ENCODE measurements around the gene CTXND1. TPM values are rescaled to one million over a fixed set of nuclear protein-coding genes. Genes with fewer than 3 reads are reported as not detected.
A peak's percentile ranks its signal among the peaks of the same experiment; 100 is the strongest.

Gene CTXND1
- total RNA-seq, 1 donor from 2014 or later: not detected

DNA sequence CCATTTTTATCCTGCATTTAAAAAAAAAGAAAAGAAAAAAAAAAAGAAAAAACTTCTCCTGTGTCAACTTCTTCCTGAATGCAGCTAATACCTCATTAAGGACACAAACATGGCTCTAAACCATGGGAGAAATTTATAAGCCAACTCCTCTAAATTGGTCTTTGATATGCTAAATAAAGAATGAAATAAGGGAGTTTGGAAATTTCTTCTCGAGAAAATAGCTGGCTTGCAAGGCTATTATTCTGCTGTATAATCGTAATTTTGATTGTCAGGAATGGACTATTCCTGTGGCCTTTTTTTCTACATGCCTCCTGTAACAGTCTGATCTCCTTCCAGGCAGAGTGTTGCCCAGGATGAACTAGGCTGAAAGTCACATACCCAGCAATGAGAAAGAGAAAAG lies 20.6 kb downstream of the CTXND1 start:
- DNase-seq (ENCODE audit: low read depth) (no peak), FAIRE-seq (no peak)
- Histone ChIP-seq H3K4me3 (ENCODE audit: low read depth, low read length) (no peak overlapping the region), H3K36me3 (ENCODE audit: control insufficient read depth, insufficient read depth, low read length) (no peaks in the 10 kb centered on the region), H3K27me3 (ENCODE audit: control insufficient read depth, insufficient read depth, low read length) (peaks cover 2% of the 10 kb centered on the region)
- TF ChIP-seq, protein P1, sequence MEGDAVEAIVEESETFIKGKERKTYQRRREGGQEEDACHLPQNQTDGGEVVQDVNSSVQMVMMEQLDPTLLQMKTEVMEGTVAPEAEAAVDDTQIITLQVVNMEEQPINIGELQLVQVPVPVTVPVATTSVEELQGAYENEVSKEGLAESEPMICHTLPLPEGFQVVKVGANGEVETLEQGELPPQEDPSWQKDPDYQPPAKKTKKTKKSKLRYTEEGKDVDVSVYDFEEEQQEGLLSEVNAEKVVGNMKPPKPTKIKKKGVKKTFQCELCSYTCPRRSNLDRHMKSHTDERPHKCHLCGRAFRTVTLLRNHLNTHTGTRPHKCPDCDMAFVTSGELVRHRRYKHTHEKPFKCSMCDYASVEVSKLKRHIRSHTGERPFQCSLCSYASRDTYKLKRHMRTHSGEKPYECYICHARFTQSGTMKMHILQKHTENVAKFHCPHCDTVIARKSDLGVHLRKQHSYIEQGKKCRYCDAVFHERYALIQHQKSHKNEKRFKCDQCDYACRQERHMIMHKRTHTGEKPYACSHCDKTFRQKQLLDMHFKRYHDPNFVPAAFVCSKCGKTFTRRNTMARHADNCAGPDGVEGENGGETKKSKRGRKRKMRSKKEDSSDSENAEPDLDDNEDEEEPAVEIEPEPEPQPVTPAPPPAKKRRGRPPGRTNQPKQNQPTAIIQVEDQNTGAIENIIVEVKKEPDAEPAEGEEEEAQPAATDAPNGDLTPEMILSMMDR (IDR thresholded peaks at IDR 0.05; ENCODE audit: insufficient read depth, low read length, severe bottlenecking): no peak

DNA sequence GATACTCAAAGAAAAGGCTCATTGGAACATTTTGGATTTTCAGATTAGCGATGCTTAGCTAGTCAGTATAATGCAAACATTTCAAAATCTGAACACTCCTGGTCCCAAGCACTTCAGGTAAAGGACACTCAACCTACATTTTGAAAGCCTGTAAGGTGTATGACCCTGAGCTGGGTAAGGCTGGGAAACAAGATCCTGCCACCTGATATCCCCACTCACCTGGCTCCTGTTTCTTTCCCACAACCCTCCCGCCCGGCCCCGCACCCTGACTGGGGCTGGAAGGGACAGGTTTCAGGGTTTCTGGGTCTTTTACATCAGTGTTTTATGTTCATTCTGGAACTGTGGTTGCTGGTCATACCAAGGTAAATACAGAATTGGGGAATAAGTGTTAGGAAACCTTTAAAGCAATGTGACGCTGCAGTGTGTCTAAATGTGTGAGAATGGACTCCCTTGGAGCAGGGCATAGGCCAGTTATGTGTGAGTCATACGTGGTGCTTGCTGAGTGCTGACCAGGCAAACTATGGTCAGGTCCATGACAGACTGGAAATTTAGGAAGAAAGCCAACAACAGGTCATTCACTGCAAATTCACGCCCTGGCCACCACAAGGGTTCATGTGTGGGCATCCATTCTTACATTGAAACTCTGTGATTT lies 22.9 kb downstream of the CTXND1 start:
- Histone ChIP-seq H3K4me3 (ENCODE audit: low read depth, low read length) (no peak overlapping the region), H3K36me3 (ENCODE audit: control insufficient read depth, insufficient read depth, low read length) (no peaks in the 10 kb centered on the region), H3K27me3 (ENCODE audit: control insufficient read depth, insufficient read depth, low read length) (peaks cover 2% of the 10 kb centered on the region)
- no peak for FAIRE-seq
- DNase-seq (ENCODE audit: low read depth): peak; percentile 33
- TF ChIP-seq, protein P1 (IDR thresholded peaks at IDR 0.05; ENCODE audit: insufficient read depth, low read length, severe bottlenecking): no peak

DNA sequence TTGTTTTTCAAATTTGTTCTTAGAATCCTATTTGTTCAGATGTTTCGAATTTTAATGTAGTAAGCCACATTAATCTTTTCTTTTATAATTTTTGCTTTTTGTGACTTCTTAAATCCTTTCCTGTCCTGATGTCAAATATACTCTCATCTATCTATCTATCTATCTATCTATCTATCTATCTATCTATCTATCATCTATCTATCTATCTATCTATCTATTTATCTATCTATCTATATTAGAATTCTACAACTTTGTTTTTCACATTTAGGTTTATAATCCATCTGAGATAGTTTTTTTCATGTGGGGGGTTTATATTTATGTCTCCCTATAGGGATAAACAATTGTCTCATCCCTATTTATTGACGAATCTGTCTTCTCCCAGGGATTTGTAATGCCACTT lies 32.1 kb downstream of the CTXND1 start:
- no peaks in the 10 kb centered on the region for H3K27me3 ChIP-seq (ENCODE audit: control insufficient read depth, insufficient read depth, low read length)
- H3K4me3 ChIP-seq (ENCODE audit: low read depth, low read length): no peak overlapping the region
- DNase-seq (ENCODE audit: low read depth) (no peak), FAIRE-seq (no peak)
- H3K36me3 ChIP-seq (ENCODE audit: control insufficient read depth, insufficient read depth, low read length): no peaks in the 10 kb centered on the region
- TF ChIP-seq, protein P1 (IDR thresholded peaks at IDR 0.05; ENCODE audit: insufficient read depth, low read length, severe bottlenecking): no peak

DNA sequence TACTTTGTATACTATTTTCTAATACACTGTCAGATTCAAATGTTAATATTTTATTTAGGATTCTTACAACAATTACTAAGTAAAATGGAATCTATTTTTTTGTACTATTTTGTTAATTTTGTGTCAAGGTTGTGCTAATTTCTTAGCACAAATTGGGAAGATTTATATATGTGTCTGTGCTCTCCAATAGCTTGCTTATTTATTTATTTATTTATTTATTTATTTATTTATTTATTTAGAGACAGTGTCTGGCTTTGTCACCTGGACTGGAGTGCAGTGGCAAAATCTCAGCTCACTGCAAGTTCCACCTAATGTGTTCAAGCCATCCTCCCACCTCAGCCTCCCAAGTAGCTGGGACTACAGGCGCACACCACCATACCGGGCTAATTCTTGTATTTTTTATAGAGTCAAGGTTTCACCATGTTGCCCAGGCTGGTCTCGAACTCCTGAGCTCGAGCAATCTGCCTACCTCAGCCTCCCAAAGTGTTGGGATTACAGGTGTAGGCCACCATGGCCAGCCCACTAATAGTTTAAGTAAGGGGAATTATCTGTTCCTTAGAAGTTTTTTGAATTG lies 34.6 kb downstream of the CTXND1 start:
- no peaks in the 10 kb centered on the region for H3K36me3 ChIP-seq (ENCODE audit: control insufficient read depth, insufficient read depth, low read length)
- no peak overlapping the region for H3K4me3 ChIP-seq (ENCODE audit: low read depth, low read length)
- no peaks in the 10 kb centered on the region for H3K27me3 ChIP-seq (ENCODE audit: control insufficient read depth, insufficient read depth, low read length)
- TF ChIP-seq, protein P1 (IDR thresholded peaks at IDR 0.05; ENCODE audit: insufficient read depth, low read length, severe bottlenecking): no peak
- DNase-seq (ENCODE audit: low read depth) (no peak), FAIRE-seq (no peak)

GRCh38 chr15:80216911-80217310 lies 35.1 kb downstream of the CTXND1 start:
- Histone ChIP-seq H3K4me3 (ENCODE audit: low read depth, low read length) (no peak overlapping the region), H3K27me3 (ENCODE audit: control insufficient read depth, insufficient read depth, low read length) (no peaks in the 10 kb centered on the region), H3K36me3 (ENCODE audit: control insufficient read depth, insufficient read depth, low read length) (no peaks in the 10 kb centered on the region)
- FAIRE-seq: no peak
- DNase-seq (ENCODE audit: low read depth): no peak
- TF ChIP-seq, protein P1 (IDR thresholded peaks at IDR 0.05; ENCODE audit: insufficient read depth, low read length, severe bottlenecking): no peak

DNA sequence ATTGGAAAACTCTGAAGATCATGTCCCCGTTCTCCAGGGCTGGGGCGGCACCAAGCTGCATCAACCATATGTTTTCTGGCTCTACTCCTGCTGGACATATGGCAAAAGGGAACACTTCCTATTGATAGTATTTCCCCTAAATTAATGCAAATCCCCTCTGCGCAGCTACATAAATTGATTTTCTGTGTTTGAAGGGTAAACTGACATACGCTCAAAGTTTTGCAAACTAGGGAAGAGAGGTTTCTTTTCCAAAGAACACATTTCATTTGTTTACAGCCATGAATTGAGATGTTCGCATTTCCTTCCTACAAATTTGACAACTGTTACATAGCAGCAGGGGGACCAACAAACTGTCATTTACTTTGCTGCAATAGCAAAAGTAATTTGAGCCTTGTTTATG lies 35.9 kb downstream of the CTXND1 start:
- TF ChIP-seq, protein P1 (IDR thresholded peaks at IDR 0.05; ENCODE audit: insufficient read depth, low read length, severe bottlenecking): no peak
- no peaks in the 10 kb centered on the region for H3K36me3 ChIP-seq (ENCODE audit: control insufficient read depth, insufficient read depth, low read length)
- FAIRE-seq: no peak
- H3K4me3 ChIP-seq (ENCODE audit: low read depth, low read length): no peak overlapping the region
- no peak for DNase-seq (ENCODE audit: low read depth)
- H3K27me3 ChIP-seq (ENCODE audit: control insufficient read depth, insufficient read depth, low read length): no peaks in the 10 kb centered on the region

Measured in bronchial epithelial cell (primary cell).